ENCODE data around the gene PCBP3.

- TF ChIP-seq, protein P1, sequence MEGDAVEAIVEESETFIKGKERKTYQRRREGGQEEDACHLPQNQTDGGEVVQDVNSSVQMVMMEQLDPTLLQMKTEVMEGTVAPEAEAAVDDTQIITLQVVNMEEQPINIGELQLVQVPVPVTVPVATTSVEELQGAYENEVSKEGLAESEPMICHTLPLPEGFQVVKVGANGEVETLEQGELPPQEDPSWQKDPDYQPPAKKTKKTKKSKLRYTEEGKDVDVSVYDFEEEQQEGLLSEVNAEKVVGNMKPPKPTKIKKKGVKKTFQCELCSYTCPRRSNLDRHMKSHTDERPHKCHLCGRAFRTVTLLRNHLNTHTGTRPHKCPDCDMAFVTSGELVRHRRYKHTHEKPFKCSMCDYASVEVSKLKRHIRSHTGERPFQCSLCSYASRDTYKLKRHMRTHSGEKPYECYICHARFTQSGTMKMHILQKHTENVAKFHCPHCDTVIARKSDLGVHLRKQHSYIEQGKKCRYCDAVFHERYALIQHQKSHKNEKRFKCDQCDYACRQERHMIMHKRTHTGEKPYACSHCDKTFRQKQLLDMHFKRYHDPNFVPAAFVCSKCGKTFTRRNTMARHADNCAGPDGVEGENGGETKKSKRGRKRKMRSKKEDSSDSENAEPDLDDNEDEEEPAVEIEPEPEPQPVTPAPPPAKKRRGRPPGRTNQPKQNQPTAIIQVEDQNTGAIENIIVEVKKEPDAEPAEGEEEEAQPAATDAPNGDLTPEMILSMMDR (IDR thresholded peaks at IDR 0.05; ENCODE audit: insufficient read depth, low read length, poor library complexity, severe bottlenecking): no peak
- TF ChIP-seq EZH2phosphoT487 (conservative IDR thresholded peaks at IDR 0.05; ENCODE audit: low read length): no peak
These were observed 205.3 kb downstream of the PCBP3 start for GRCh38 chr21:45848805-45849204.

Data from SU-DHL-6 (cell line).